ENCODE results near the gene GBA2.

DNA sequence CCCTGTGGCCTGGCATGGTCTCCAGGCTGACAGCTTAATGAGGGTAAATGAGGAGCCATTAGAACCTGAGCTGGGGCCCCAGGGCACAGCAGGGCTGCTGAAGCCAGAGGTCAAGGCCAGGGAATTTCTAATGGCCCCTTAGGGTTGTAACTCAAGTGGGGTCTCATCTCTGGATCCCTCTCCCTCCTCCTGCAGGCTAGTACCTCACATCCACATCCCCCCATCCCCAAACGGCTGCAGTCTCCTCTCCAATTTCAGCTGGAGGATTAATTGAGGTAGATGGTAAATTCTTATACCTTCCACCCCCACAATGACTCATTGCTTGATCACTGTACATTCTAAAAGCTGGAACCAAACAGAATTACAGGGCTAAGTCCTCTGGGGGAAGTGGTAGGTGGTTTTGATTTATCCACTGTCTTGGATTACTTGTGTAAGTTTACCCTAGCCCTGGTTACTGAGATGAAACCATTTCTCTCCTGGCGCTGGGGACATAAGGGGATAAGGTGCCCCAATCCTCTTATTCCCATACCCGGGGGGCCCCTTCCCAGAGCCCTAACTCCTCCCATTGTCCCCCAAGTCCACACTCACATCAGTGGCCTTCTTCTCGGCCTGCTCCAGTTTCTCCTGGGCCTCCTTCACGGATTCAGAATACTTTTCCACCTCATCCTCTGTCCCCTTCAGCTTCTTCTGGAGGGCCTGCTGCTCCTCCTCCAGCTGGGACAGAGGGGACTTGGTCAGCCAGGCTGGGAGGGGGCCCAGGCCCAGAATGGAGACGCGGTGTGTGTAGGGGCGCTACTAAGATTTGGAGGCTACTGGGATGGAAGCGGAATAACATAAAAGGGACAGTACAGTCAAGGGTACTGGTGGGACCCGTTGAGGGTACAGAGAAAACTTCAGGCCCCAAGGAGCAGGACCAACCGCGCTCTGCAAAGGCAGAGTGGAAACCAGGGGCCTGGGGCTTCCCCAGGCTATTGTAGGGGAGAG, 60.2 kb downstream of the GBA2 start:
- TF ChIP-seq, protein P1, sequence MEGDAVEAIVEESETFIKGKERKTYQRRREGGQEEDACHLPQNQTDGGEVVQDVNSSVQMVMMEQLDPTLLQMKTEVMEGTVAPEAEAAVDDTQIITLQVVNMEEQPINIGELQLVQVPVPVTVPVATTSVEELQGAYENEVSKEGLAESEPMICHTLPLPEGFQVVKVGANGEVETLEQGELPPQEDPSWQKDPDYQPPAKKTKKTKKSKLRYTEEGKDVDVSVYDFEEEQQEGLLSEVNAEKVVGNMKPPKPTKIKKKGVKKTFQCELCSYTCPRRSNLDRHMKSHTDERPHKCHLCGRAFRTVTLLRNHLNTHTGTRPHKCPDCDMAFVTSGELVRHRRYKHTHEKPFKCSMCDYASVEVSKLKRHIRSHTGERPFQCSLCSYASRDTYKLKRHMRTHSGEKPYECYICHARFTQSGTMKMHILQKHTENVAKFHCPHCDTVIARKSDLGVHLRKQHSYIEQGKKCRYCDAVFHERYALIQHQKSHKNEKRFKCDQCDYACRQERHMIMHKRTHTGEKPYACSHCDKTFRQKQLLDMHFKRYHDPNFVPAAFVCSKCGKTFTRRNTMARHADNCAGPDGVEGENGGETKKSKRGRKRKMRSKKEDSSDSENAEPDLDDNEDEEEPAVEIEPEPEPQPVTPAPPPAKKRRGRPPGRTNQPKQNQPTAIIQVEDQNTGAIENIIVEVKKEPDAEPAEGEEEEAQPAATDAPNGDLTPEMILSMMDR (IDR thresholded peaks at IDR 0.05), result no peak
- no peak for TF ChIP-seq POLR2A (IDR thresholded peaks at IDR 0.05)

Measured in thyroid gland (tissue), 4 donors.